Measurements from ENCODE around the gene CCDC77.

DNA sequence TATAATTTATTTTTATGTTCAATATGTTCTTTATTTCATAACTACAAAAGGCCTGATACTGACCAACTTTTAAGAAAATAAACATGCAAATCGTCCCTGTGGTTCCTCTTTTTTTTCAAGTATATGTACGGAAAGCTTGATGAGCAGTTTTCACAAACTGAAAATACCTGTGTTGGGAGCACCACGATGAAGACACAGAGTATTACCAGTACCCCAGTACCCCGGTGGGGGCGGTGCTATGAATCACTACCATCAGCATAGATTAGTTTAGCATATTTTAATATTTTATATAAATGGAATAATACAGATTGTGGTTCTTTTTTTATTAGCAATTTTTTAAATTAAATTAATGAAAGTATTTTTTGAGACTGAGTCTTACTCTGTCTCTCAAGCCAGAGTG is 65.3 kb downstream of the CCDC77 start:
- TF ChIP-seq, protein P1, sequence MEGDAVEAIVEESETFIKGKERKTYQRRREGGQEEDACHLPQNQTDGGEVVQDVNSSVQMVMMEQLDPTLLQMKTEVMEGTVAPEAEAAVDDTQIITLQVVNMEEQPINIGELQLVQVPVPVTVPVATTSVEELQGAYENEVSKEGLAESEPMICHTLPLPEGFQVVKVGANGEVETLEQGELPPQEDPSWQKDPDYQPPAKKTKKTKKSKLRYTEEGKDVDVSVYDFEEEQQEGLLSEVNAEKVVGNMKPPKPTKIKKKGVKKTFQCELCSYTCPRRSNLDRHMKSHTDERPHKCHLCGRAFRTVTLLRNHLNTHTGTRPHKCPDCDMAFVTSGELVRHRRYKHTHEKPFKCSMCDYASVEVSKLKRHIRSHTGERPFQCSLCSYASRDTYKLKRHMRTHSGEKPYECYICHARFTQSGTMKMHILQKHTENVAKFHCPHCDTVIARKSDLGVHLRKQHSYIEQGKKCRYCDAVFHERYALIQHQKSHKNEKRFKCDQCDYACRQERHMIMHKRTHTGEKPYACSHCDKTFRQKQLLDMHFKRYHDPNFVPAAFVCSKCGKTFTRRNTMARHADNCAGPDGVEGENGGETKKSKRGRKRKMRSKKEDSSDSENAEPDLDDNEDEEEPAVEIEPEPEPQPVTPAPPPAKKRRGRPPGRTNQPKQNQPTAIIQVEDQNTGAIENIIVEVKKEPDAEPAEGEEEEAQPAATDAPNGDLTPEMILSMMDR (IDR thresholded peaks at IDR 0.05; ENCODE audit: poor library complexity): no peak
- TF ChIP-seq EZH2phosphoT487 (IDR thresholded peaks at IDR 0.05; ENCODE audit: low read depth, severe bottlenecking, unreplicated experiment): no peak
- no peak for TF ChIP-seq EZH2 (IDR thresholded peaks at IDR 0.05; ENCODE audit: borderline replicate concordance)
